CD4-positive, alpha-beta memory T cell (primary cell): ENCODE measurements around the gene EPHB1. TPM values are rescaled to one million over a fixed set of nuclear protein-coding genes. Genes with fewer than 3 reads are reported as not detected.

ENCODE experiments used
- CTCF ChIA-PET: fragments of 350-600 bp; sonication (Branson Sonifier 250); formaldehyde crosslinking; loops from one replicate; lab custom pipeline; 2021; ENCODE audit warnings: inconsistent platforms; ENCODE audit not compliant: partially characterized antibody; lab: Charles Lee
- POLR2A ChIA-PET: fragments of 350-600 bp; sonication (Branson Sonifier 250); formaldehyde crosslinking; loops from one replicate; lab custom pipeline; 2021; ENCODE audit not compliant: partially characterized antibody; lab: Charles Lee
- DNase-seq, 5 donors: peaks; one replicate each; pipeline versions ENCODE4 v3.0.0 to v3.0.0-alpha.2; 2020 to 2022; ENCODE audit warnings: mixed read lengths in 1 of 5
- H3K27ac ChIP-seq: one replicate; pipeline ENCODE4 v1.7.0; 2013; ENCODE audit warnings: low read depth, low read length
- H3K27me3 ChIP-seq: 2 replicates; pipeline ENCODE4 v1.7.0; 2013; ENCODE audit warnings: mild to moderate bottlenecking, low read length, moderate library complexity; ENCODE audit not compliant: insufficient read depth
- H3K36me3 ChIP-seq: 2 replicates; pipeline ENCODE4 v1.7.0; 2013; ENCODE audit warnings: mild to moderate bottlenecking, low read length, moderate library complexity; ENCODE audit not compliant: insufficient read depth
- H3K4me1 ChIP-seq: 2 replicates; pipeline ENCODE4 v1.7.0; 2013; ENCODE audit warnings: mild to moderate bottlenecking, low read length, moderate library complexity; ENCODE audit not compliant: insufficient read depth
- H3K4me3 ChIP-seq, 2 donors: one replicate each; pipeline ENCODE4 v1.7.0; 2013; ENCODE audit warnings: low read length in 2 of 2, mild to moderate bottlenecking in 1 of 2
- H3K9me3 ChIP-seq, 2 donors: one replicate each; pipeline ENCODE4 v1.7.0; 2013; ENCODE audit warnings: low read length in 2 of 2, control low read depth in 1 of 2; ENCODE audit not compliant: control insufficient read depth in 1 of 2
- H3K27ac Mint-ChIP-seq, 7 donors: one replicate each; pipeline ENCODE4 v1.8.0; 2020 to 2021; ENCODE audit warnings: mixed read lengths in 7 of 7, mild to moderate bottlenecking in 6 of 7, inconsistent platforms in 3 of 7, moderate library complexity in 3 of 7
- H3K27me3 Mint-ChIP-seq, 2 donors: one replicate each; pipeline ENCODE4 v1.8.0; 2020 to 2021; ENCODE audit warnings: mixed read lengths in 2 of 2
- H3K36me3 Mint-ChIP-seq, 2 donors: one replicate each; pipeline ENCODE4 v1.8.0; 2020 to 2021; ENCODE audit warnings: mixed read lengths in 2 of 2, inconsistent platforms in 1 of 2, mild to moderate bottlenecking in 1 of 2
- H3K4me1 Mint-ChIP-seq, 4 donors: one replicate each; pipeline ENCODE4 v1.8.0; 2020 to 2021; ENCODE audit warnings: mixed read lengths in 4 of 4, mild to moderate bottlenecking in 1 of 4
- H3K4me3 Mint-ChIP-seq, 8 donors: one replicate each; pipeline ENCODE4 v1.8.0; 2020 to 2021; ENCODE audit warnings: mixed read lengths in 8 of 8, mild to moderate bottlenecking in 7 of 8, moderate library complexity in 6 of 8, inconsistent platforms in 3 of 8
- H3K9me3 Mint-ChIP-seq, 8 donors: one replicate each; pipeline ENCODE4 v1.8.0; 2020 to 2021; ENCODE audit warnings: mixed read lengths in 8 of 8, mild to moderate bottlenecking in 5 of 8, inconsistent platforms in 3 of 8, moderate library complexity in 1 of 8
- intact Hi-C: fragments of 100-400 bp; cut with micrococcal nuclease; formaldehyde crosslinking; loops from one replicate; pipeline ENCODE4 v1.15.1; 2023
- polyA plus RNA-seq, 2 donors: library from polyadenylated mRNA; unstranded; fragments of 300-500 nt; fragmentation: Illumina TruSeq; gene quantifications; one replicate each; pipeline ENCODE4 v1.2.3, GENCODE V29; 2021
- total RNA-seq, 2 experiments: library from RNA; stranded (reverse); gene quantifications; one replicate each; pipeline ENCODE4 v1.2.3, GENCODE V29; 2021

EPHB1 gene
- total and polyA plus RNA-seq, 4 experiments from 2014 or later: 0.30 to 0.69 (median 0.43) TPM; not detected in 1

GRCh38 chr3:135040321-135041240, 245.5 kb downstream of the EPHB1 start:
- no peaks in the 10 kb centered on the region for H3K4me1 Mint-ChIP-seq
- DNase-seq: no peak
- H3K4me1 ChIP-seq: no peaks in the 10 kb centered on the region
- no peak overlapping the region for H3K4me3 Mint-ChIP-seq
- no peaks in the 10 kb centered on the region for H3K27me3 ChIP-seq
- H3K36me3 ChIP-seq: no peaks in the 10 kb centered on the region
- ChIA-PET CTCF (no interaction called here), POLR2A (no interaction called here)
- no peak overlapping the region for H3K27ac ChIP-seq
- intact Hi-C loops: no loop called here
- no peaks in the 10 kb centered on the region for H3K9me3 ChIP-seq
- no peak overlapping the region for H3K27ac Mint-ChIP-seq
- H3K4me3 ChIP-seq: no peak overlapping the region
- H3K9me3 Mint-ChIP-seq: no peaks in the 10 kb centered on the region
- no peaks in the 10 kb centered on the region for H3K36me3 Mint-ChIP-seq
- H3K27me3 Mint-ChIP-seq: peaks cover 0 to 2% of the 10 kb centered on the region in 2 donors

DNA sequence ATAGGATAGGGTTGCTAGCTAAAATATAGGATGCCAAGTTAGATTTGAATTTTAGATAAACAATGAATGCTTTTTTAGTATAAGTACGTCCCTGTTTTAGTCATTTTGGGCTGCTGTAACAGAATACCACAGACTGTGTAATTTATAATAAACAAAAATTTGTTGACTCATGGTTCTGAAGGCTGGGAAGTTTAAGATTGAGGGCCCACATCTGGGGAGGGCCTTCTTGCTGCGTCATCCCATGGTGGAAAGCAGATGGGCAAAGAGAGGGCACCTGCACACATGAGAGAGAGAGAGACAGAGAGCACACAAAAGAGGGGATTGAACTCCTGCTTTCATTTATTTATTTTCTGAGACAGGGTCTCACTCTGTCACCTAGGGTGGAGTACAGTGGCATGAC, 246.5 kb downstream of the EPHB1 start:
- ChIA-PET POLR2A (no interaction called here), CTCF (no interaction called here)
- no peak overlapping the region for H3K4me3 Mint-ChIP-seq
- Histone ChIP-seq H3K4me1 (no peaks in the 10 kb centered on the region), H3K27me3 (no peaks in the 10 kb centered on the region), H3K4me3 (no peak overlapping the region), H3K9me3 (no peaks in the 10 kb centered on the region), H3K27ac (no peak overlapping the region), H3K36me3 (no peaks in the 10 kb centered on the region)
- no peak for DNase-seq
- H3K27ac Mint-ChIP-seq: no peak overlapping the region
- intact Hi-C loops: no loop called here
- no peaks in the 10 kb centered on the region for H3K36me3 Mint-ChIP-seq
- no peaks in the 10 kb centered on the region for H3K9me3 Mint-ChIP-seq
- no peaks in the 10 kb centered on the region for H3K4me1 Mint-ChIP-seq
- peaks cover 0 to 2% of the 10 kb centered on the region in 2 donors for H3K27me3 Mint-ChIP-seq

- Histone ChIP-seq H3K27ac (no peak overlapping the region), H3K9me3 (no peaks in the 10 kb centered on the region), H3K27me3 (no peaks in the 10 kb centered on the region), H3K4me1 (no peaks in the 10 kb centered on the region), H3K4me3 (no peak overlapping the region), H3K36me3 (no peaks in the 10 kb centered on the region)
- intact Hi-C loops: no loop called here
- POLR2A ChIA-PET: no interaction called here
- H3K4me3 Mint-ChIP-seq: no peak overlapping the region
- no peak for DNase-seq
- H3K27me3 Mint-ChIP-seq: peaks cover 0 to under 1% of the 10 kb centered on the region in 2 donors
- CTCF ChIA-PET: no interaction called here
- no peaks in the 10 kb centered on the region for H3K4me1 Mint-ChIP-seq
- H3K9me3 Mint-ChIP-seq: peaks cover 0 to 8% (median 0%) of the 10 kb centered on the region in 8 donors
- H3K36me3 Mint-ChIP-seq: no peaks in the 10 kb centered on the region
- H3K27ac Mint-ChIP-seq: peak overlapping the region in 1 of 7 donors; percentile 43
Measured at GRCh38 chr3:135047061-135047460, 252.0 kb downstream of the EPHB1 start.

DNA sequence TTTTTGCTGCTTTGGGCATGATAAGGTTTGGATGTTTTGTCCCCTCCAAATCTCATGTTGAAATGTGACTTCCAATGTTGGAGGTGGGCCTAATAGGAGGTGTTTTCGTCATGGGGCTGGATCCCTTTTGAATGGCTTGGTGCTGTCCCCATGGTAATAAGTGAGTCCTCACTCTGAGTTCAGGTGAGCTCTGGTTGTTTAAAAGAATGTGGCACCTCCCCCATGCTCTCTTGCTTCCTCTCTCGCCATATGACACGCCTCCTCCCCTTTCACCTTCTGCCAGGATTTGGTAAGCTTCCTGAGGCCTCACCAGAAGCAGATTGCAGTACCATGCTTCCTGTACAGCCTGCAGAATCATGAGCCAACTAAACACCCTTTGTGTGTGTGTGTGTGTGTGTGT, 255.5 kb downstream of the EPHB1 start:
- H3K36me3 ChIP-seq: no peaks in the 10 kb centered on the region
- no peak overlapping the region for H3K27ac ChIP-seq
- intact Hi-C loops: no loop called here
- H3K4me3 ChIP-seq: no peak overlapping the region
- no peak overlapping the region for H3K4me3 Mint-ChIP-seq
- no peak overlapping the region for H3K27ac Mint-ChIP-seq
- ChIA-PET CTCF (no interaction called here), POLR2A (no interaction called here)
- H3K27me3 ChIP-seq: no peaks in the 10 kb centered on the region
- no peaks in the 10 kb centered on the region for H3K9me3 ChIP-seq
- no peaks in the 10 kb centered on the region for H3K4me1 Mint-ChIP-seq
- DNase-seq: no peak
- H3K9me3 Mint-ChIP-seq: peaks cover 0 to 8% (median 0%) of the 10 kb centered on the region in 8 donors
- H3K4me1 ChIP-seq: no peaks in the 10 kb centered on the region
- H3K27me3 Mint-ChIP-seq: peaks cover 0 to 3% of the 10 kb centered on the region in 2 donors
- H3K36me3 Mint-ChIP-seq: no peaks in the 10 kb centered on the region

GRCh38 chr3:135051409-135051973, 256.4 kb downstream of the EPHB1 start:
- intact Hi-C loops: no loop called here
- Histone ChIP-seq H3K27me3 (no peaks in the 10 kb centered on the region), H3K4me1 (no peaks in the 10 kb centered on the region), H3K36me3 (no peaks in the 10 kb centered on the region), H3K27ac (no peak overlapping the region), H3K9me3 (no peaks in the 10 kb centered on the region), H3K4me3 (no peak overlapping the region)
- Mint-ChIP-seq H3K9me3 (peaks cover 0 to 8% (median 0%) of the 10 kb centered on the region in 8 donors), H3K27ac (no peak overlapping the region), H3K4me3 (no peak overlapping the region), H3K36me3 (no peaks in the 10 kb centered on the region), H3K27me3 (peaks cover 0 to 3% of the 10 kb centered on the region in 2 donors), H3K4me1 (no peaks in the 10 kb centered on the region)
- no peak for DNase-seq
- CTCF ChIA-PET: no interaction called here
- POLR2A ChIA-PET: no interaction called here

DNA sequence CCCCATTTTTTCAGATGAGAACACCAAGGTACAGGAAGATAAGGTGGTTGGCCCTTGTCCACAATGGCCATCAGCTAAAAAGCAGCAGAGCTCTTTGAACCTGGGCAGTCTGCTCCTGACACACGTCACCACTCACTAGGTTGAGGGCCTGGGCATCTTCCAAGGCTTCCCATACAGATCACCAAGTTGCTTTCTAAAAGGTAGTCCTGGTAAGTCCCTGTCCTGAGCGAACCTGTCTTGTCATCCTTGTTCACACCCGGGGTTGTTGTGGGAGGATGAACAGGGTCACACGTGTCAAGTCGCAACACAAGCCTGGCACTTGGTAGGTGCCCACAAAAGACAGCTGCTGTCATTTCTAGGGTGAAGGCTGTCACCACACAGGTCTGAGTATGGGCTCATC, 260.4 kb downstream of the EPHB1 start:
- POLR2A ChIA-PET: no interaction called here
- intact Hi-C loops: no loop called here

DNA sequence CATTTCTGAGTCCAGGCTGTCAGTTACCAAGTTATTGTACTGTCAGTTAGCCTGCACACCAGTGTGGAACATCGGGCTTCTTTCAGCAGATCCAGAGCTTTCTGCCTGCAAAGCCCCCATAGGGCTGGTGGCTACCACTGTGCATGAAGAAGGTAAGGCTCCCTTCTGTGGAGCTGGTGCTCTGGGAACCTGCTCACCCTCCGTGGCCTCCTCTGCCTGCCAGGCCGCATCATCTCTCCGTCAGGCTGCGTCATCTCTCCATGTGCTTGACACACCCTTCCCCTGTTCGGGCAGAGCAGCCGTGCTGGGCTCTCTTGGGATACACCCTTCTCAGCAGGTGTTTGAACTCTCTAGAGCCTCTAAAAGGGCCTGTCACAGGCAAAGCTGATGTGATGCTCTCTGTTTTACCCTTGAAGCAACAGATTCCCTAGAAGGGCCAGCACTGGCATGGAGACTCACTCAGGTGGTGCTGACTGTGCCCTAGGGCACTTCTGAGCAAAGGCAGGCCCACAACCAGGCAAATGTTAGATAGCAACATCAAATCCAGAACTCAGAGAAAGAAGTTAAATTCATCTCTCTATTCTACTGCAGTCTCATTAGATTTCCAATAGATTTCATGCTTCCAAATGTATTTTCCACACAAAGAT, 261.1 kb downstream of the EPHB1 start:
- no peaks in the 10 kb centered on the region for H3K36me3 ChIP-seq
- H3K4me1 Mint-ChIP-seq: no peaks in the 10 kb centered on the region
- H3K27ac Mint-ChIP-seq: no peak overlapping the region
- peaks cover 0 to 6% (median 0%) of the 10 kb centered on the region in 8 donors for H3K9me3 Mint-ChIP-seq
- no peaks in the 10 kb centered on the region for H3K36me3 Mint-ChIP-seq
- H3K27ac ChIP-seq: no peak overlapping the region
- H3K4me1 ChIP-seq: no peaks in the 10 kb centered on the region
- H3K27me3 ChIP-seq: no peaks in the 10 kb centered on the region
- intact Hi-C loops: no loop called here
- POLR2A ChIA-PET: no interaction called here
- no peak overlapping the region for H3K4me3 Mint-ChIP-seq
- CTCF ChIA-PET: no interaction called here
- no peaks in the 10 kb centered on the region for H3K9me3 ChIP-seq
- no peak overlapping the region for H3K4me3 ChIP-seq
- peaks cover 0 to 3% of the 10 kb centered on the region in 2 donors for H3K27me3 Mint-ChIP-seq
- DNase-seq: no peak

More for the DNA sequence above, 260.4 kb downstream of the EPHB1 start:
- H3K4me1 Mint-ChIP-seq: no peaks in the 10 kb centered on the region
- H3K27ac ChIP-seq: no peak overlapping the region
- H3K36me3 Mint-ChIP-seq: no peaks in the 10 kb centered on the region
- peaks cover 0 to 4% (median 0%) of the 10 kb centered on the region in 8 donors for H3K9me3 Mint-ChIP-seq
- H3K36me3 ChIP-seq: no peaks in the 10 kb centered on the region
- H3K27me3 Mint-ChIP-seq: peaks cover 0 to 3% of the 10 kb centered on the region in 2 donors
- no peak overlapping the region for H3K27ac Mint-ChIP-seq
- no peaks in the 10 kb centered on the region for H3K9me3 ChIP-seq
- CTCF ChIA-PET: interaction anchor here (0.8 kb wide), 1 partner anchor 8 kb away, joined by 3 read pairs; no protein-coding TSS in a partner anchor
- H3K4me3 ChIP-seq: no peak overlapping the region
- no peak overlapping the region for H3K4me3 Mint-ChIP-seq
- no peaks in the 10 kb centered on the region for H3K27me3 ChIP-seq
- DNase-seq: no peak
- H3K4me1 ChIP-seq: no peaks in the 10 kb centered on the region
